GM12801 (cell line): ENCODE measurements around the gene PIGV.

Source experiments
- TF ChIP-seq, protein P1 (sequence below): IDR thresholded peaks from one replicate; pipeline ENCODE4 v1.5.1; 2011; ENCODE audit warnings: control low read depth; ENCODE audit not compliant: insufficient read length; ENCODE audit errors: extremely low read depth

PIGV gene

DNA sequence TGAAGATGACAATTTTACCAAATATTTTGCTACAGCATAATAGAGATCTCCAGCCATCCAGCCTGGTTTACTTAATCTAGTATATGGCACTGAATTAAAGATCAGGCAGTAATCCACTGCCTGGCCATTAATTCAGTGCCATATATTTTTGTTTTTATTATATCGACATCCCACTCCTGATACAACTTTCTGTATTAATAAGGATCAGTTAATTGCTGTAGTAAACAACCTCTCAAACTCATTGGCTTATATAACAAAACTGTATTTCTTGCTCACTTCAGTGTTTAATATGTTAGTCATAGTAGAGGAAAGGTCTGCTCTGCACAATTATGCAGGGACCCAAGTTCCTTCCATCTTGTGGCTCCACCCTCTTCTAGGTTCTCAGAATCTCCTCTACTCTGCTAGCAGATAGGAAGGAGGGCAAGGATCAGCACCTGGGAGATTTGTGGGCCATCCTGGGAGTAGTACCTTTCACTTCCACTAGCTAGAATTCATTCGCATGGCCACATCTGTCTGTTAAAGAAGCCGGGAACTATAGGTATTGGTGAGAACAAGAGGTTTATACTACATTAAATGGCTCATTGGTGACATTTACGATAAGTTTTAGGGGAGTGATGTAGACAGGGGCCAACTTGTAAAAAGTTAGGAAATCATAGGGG lies 35.1 kb downstream of the PIGV start:
- TF ChIP-seq, protein P1, sequence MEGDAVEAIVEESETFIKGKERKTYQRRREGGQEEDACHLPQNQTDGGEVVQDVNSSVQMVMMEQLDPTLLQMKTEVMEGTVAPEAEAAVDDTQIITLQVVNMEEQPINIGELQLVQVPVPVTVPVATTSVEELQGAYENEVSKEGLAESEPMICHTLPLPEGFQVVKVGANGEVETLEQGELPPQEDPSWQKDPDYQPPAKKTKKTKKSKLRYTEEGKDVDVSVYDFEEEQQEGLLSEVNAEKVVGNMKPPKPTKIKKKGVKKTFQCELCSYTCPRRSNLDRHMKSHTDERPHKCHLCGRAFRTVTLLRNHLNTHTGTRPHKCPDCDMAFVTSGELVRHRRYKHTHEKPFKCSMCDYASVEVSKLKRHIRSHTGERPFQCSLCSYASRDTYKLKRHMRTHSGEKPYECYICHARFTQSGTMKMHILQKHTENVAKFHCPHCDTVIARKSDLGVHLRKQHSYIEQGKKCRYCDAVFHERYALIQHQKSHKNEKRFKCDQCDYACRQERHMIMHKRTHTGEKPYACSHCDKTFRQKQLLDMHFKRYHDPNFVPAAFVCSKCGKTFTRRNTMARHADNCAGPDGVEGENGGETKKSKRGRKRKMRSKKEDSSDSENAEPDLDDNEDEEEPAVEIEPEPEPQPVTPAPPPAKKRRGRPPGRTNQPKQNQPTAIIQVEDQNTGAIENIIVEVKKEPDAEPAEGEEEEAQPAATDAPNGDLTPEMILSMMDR = no peak

DNA sequence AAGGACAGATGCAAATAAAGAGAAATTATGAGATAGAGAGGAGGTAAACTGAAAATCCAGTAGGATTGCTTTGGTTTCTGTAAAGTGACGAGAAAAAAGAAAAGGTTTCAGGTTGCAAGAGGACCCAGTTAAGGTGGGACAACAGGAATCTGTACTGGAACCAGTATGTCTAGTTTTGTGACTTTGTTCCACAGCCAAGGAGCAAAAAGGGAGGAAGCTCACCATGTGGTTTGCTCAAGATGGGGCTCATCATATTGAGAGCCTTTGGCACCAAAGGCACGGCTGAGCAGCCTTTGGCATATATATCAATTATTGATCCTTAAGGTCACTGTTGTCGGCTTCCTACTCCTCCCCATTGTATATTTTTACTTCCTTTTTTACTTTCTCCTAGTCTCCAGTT lies 37.0 kb downstream of the PIGV start:
- TF ChIP-seq, protein P1 = no peak

DNA sequence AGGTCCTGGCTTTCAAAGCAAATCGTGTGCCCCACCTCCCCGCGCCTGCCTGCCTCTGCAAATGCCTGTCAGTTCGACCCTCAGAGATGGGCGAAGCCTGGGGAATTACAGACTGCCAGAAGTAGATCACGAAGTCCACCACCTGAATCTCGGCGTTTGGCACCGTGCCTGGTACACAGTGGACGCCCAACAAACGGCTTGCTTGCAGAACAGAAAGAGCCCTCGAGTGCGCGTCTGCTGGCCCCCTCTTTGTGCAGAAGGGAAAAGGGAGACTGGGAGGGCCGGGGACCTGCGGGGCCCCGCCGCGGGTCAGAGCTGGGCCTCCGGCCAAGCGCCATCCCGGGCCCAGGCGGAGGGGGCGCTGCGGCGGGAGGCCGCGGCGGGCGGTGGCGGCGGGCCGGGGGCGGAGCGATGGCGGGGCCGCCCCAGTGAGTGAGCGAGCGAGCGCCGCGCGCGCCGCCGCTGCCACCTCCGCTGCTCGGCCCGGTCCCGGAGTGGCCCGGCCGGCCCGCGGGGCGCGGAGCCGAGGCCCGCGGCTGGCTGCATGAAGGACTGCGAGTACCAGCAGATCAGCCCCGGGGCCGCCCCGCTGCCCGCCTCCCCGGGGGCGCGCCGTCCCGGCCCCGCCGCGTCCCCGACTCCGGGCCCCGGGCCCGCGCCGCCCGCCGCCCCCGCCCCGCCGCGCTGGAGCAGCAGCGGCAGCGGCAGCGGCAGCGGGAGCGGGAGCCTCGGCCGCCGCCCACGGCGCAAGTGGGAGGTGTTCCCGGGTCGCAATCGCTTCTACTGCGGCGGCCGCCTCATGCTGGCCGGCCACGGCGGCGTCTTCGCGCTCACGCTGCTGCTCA lies 38.7 kb downstream of the PIGV start, which contains the start of gene ZDHHC18:
ZDHHC18 (plus strand) TSS at position 428 of the 845 bp plus-strand sequence; CDS start at position 545, 117 bp downstream.
- TF ChIP-seq, protein P1 = no peak

DNA sequence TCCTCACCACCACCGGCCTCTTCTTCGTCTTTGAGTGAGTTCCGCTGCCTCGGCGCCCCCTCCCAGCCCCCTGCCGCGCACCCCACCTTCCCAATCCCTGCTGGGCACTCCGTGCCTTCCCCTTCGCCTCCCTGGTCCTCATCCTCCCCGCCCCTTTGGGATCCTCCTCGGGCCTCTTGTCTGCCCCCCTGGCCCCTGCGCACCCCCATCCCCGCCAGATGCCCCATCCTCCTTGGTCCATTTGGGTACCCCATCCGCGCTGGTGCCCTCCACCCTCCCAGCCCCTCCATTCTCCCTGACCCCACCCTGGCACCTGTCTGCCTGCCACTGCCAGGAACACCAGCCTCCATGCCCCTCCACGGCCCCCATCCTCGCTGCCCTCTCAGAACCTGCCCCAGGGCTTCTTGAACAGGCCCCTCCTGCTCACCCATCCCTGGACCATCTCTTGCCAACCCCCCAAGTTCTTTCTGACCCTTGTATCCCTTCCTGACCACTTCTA lies 39.4 kb downstream of the PIGV start:
- TF ChIP-seq, protein P1 = no peak

DNA sequence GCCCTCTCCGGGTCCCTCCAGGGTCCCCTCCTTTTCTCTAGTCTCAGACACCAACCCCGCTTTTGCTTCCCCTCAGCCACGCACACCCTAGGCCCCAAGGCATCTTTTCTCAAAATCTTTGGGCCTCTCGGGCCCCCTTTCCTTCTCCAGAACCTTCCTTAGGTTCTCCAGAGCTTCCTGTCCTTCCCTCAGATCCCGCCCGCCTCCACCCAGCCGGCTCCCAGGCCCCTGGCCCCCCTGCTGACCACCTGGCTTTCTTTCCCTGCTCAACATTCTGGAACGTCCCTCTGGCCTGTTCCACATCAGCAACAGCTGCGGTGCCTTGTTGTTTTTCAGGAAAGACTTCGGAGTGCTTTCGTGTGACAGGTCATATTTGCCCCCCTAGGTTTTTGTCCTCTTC lies 39.9 kb downstream of the PIGV start:
- TF ChIP-seq, protein P1 = no peak

DNA sequence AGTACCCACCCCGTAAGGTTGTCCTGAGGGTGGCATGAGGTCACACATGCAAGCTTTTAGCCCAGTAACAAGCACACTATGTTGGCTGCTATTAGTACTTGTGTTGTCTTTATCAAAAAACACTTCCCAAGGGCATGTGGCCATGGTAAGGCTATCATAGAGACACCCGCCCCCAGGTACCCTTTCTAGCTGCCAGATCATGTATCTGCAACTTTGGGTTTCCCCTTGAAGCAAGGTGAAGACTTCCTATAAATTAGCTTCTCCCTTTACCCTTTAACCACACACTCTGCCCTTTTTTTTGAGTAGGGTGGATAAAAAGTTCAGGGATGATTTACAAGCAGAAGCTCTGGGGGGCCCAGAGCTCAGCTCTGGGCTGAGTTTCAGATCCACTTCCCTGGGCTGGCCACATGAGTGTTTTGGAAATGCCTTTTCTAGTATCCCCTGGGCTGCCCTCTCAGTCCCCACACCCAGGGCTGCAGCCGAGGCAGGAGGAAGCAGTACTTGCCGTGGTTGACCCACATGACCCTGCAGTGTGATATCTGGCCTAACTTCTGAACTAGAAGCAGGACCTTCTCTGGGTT lies 40.8 kb downstream of the PIGV start:
- TF ChIP-seq, protein P1 = no peak

DNA sequence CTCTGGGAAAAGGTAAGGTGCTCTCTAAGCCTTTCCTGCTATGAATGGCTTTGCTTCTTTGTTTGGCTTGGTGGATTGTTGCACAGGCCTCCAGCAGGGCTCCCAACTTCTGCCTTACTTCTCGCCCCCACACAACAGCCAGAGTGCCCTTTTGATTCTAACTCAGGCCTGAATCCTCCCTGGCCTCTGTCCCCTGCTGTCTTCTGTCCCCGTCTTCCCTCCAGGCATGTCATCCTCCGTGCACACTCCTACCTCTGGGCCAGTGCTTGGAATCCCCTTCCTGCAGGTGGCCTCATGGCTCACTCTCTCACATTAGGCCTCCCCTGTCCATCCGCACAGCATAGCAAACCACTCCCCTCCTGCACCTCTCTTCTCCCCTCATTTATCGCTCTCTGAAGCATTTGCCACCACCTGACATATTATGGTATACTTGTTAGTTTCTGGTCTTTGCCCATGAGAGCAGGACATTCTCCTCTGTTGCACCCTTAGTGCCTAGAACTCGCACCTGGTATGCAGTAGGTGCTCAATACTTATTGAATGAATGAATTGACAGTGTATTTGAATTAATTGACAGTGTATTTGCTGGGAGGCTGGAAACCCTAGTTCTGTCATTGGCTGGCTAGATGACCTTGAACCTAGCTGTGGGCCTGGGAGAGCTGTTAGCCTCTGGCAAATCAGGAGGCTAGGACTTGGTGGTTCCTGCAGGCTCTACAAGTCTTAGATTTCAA lies 41.6 kb downstream of the PIGV start:
- TF ChIP-seq, protein P1 = no peak
